Mammary epithelial cell (primary cell): ENCODE data around the gene RTP5.

Experiments used
- EZH2 ChIP-seq: IDR thresholded peaks from 2 replicates; pipeline ENCODE4 v1.6.1; 2012; ENCODE audit warnings: low read length, inconsistent platforms, borderline replicate concordance
- TF ChIP-seq, protein P1 (sequence below), 2 donors: IDR thresholded peaks in 1 of 2; conservative IDR thresholded peaks in 1 of 2; 2 replicates each; pipeline ENCODE4 v1.5.1; 2011 to 2012; ENCODE audit warnings: inconsistent platforms in 2 of 2, low read length in 2 of 2, mild to moderate bottlenecking in 2 of 2, control low read depth in 1 of 2, low read depth in 1 of 2; ENCODE audit not compliant: insufficient read depth in 1 of 2; ENCODE audit errors: extremely low read depth in 1 of 2

DNA sequence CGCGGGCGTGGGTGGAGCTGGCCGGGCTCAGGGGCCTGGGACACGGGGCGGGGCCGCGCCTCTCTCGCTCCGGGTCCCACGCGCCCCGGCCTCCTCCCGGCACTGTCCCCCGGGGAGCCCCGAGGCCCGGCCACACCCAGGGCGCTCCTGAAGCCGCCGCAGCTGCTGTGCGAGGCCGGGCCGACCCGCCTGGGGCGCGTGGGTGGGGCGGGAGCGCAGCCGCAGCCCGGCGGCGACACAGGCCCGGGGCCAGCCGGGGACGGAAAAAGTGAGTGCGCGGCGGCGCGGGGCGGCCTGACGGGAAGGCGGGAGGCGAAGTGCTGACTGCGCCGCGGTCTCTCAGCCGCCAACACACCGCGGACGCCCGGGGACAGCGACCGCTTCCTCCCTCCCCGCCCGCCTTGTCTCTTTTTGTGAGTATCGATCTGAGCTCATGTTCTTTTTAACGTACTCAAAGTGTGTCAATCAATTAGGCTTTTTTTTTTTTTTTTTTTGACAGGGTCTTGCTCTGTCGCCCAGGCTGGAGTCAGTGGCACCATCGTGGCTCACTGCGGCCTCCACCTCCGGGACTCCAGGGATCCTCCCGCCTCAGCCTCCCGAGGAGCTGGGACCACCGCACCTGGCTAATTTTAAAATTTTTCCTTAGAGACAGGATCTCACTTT is 25.3 kb upstream of the RTP5 start:
- TF ChIP-seq, protein P1, sequence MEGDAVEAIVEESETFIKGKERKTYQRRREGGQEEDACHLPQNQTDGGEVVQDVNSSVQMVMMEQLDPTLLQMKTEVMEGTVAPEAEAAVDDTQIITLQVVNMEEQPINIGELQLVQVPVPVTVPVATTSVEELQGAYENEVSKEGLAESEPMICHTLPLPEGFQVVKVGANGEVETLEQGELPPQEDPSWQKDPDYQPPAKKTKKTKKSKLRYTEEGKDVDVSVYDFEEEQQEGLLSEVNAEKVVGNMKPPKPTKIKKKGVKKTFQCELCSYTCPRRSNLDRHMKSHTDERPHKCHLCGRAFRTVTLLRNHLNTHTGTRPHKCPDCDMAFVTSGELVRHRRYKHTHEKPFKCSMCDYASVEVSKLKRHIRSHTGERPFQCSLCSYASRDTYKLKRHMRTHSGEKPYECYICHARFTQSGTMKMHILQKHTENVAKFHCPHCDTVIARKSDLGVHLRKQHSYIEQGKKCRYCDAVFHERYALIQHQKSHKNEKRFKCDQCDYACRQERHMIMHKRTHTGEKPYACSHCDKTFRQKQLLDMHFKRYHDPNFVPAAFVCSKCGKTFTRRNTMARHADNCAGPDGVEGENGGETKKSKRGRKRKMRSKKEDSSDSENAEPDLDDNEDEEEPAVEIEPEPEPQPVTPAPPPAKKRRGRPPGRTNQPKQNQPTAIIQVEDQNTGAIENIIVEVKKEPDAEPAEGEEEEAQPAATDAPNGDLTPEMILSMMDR (conservative IDR thresholded peaks at IDR 0.05 in 1 of 2, IDR thresholded peaks at IDR 0.05 in 1 of 2; ENCODE audit: extremely low read depth in 1 of 2, insufficient read depth in 1 of 2, low read depth in 1 of 2, low read length in 2 of 2): no peak
- no peak for TF ChIP-seq EZH2
